ENCODE measurements around the gene ZNF576. TPM values are rescaled to one million over a fixed set of nuclear protein-coding genes. Genes with fewer than 3 reads are reported as not detected.

Gene ZNF576
- polyA plus RNA-seq, 1 donor from 2014 or later = 11.9 TPM

Other genes with a start within 250 kb of the ZNF576 start
- gene CD177, start 242.9 kb upstream of the ZNF576 start, polyA plus RNA-seq = not detected in 2 replicates
- not detected in 2 replicates for gene TEX101, start 181.7 kb upstream of the ZNF576 start, polyA plus RNA-seq
- gene LYPD3, start 131.0 kb upstream of the ZNF576 start, polyA plus RNA-seq = not detected in 2 replicates
- gene PHLDB3, start 91.8 kb upstream of the ZNF576 start, polyA plus RNA-seq = 5.6 and 8.1 TPM in 2 replicates
- 40.9 and 58.0 TPM in 2 replicates for gene ETHE1, start 69.4 kb upstream of the ZNF576 start, polyA plus RNA-seq
- gene ZNF575, start 63.4 kb upstream of the ZNF576 start, polyA plus RNA-seq = not detected in 2 replicates
- gene XRCC1, start 21.1 kb upstream of the ZNF576 start, polyA plus RNA-seq = 18.6 and 19.0 TPM in 2 replicates
- gene PINLYP, start 20.8 kb upstream of the ZNF576 start, polyA plus RNA-seq = 1.9 and 3.2 TPM in 2 replicates
- 156 and 179 TPM in 2 replicates for gene IRGQ, start 461 bp upstream of the ZNF576 start, polyA plus RNA-seq
- not detected in 2 replicates for gene SRRM5, start 15.5 kb downstream of the ZNF576 start, polyA plus RNA-seq
- 983 and 1,008 TPM in 2 replicates for gene ZNF428, start 23.0 kb downstream of the ZNF576 start, polyA plus RNA-seq
- gene CADM4, start 43.3 kb downstream of the ZNF576 start, polyA plus RNA-seq = 211 and 220 TPM in 2 replicates
- 1.3 TPM in 1 of 2 replicates, not detected in the other for gene PLAUR, start 73.6 kb downstream of the ZNF576 start, polyA plus RNA-seq
- 0.51 TPM in 1 of 2 replicates, not detected in the other for gene IRGC, start 119.5 kb downstream of the ZNF576 start, polyA plus RNA-seq
- 33.0 and 57.5 TPM in 2 replicates for gene SMG9, start 158.4 kb downstream of the ZNF576 start, polyA plus RNA-seq
- not detected in 2 replicates for gene KCNN4, start 184.4 kb downstream of the ZNF576 start, polyA plus RNA-seq
- not detected in 2 replicates for gene LYPD5, start 205.9 kb downstream of the ZNF576 start, polyA plus RNA-seq
- 14.9 and 19.4 TPM in 2 replicates for gene ZNF283, start 230.7 kb downstream of the ZNF576 start, polyA plus RNA-seq